ENCODE results near the gene OMD. TPM values are rescaled to one million over a fixed set of nuclear protein-coding genes. Genes with fewer than 3 reads are reported as not detected.

Gene OMD
- total and polyA plus RNA-seq, 2 of the 8 experiments (the other 6 are each of a cell fraction or from before 2014, with no cell fraction given), result not detected

DNA sequence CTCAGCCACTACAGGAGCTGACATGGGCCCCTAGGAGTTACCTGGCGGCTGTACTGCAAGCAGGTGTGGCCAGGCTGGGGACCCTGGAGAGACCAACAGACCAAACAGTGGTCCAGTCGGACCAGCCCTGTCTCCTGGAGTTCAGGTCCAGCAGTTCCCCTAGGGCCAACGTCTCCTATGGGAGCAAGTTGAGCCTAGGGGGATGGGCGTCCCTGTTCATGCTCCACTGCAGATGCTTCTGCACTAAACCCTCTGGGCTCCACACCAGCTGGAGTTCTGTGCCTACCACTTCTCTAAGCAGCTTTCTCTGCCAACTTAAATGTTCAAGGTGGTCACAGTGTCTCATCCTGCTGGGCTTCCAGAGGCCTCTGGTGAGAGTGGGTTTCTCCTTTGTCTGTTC is 20.6 kb upstream of the OMD start (continued):
- TF ChIP-seq, protein P1, sequence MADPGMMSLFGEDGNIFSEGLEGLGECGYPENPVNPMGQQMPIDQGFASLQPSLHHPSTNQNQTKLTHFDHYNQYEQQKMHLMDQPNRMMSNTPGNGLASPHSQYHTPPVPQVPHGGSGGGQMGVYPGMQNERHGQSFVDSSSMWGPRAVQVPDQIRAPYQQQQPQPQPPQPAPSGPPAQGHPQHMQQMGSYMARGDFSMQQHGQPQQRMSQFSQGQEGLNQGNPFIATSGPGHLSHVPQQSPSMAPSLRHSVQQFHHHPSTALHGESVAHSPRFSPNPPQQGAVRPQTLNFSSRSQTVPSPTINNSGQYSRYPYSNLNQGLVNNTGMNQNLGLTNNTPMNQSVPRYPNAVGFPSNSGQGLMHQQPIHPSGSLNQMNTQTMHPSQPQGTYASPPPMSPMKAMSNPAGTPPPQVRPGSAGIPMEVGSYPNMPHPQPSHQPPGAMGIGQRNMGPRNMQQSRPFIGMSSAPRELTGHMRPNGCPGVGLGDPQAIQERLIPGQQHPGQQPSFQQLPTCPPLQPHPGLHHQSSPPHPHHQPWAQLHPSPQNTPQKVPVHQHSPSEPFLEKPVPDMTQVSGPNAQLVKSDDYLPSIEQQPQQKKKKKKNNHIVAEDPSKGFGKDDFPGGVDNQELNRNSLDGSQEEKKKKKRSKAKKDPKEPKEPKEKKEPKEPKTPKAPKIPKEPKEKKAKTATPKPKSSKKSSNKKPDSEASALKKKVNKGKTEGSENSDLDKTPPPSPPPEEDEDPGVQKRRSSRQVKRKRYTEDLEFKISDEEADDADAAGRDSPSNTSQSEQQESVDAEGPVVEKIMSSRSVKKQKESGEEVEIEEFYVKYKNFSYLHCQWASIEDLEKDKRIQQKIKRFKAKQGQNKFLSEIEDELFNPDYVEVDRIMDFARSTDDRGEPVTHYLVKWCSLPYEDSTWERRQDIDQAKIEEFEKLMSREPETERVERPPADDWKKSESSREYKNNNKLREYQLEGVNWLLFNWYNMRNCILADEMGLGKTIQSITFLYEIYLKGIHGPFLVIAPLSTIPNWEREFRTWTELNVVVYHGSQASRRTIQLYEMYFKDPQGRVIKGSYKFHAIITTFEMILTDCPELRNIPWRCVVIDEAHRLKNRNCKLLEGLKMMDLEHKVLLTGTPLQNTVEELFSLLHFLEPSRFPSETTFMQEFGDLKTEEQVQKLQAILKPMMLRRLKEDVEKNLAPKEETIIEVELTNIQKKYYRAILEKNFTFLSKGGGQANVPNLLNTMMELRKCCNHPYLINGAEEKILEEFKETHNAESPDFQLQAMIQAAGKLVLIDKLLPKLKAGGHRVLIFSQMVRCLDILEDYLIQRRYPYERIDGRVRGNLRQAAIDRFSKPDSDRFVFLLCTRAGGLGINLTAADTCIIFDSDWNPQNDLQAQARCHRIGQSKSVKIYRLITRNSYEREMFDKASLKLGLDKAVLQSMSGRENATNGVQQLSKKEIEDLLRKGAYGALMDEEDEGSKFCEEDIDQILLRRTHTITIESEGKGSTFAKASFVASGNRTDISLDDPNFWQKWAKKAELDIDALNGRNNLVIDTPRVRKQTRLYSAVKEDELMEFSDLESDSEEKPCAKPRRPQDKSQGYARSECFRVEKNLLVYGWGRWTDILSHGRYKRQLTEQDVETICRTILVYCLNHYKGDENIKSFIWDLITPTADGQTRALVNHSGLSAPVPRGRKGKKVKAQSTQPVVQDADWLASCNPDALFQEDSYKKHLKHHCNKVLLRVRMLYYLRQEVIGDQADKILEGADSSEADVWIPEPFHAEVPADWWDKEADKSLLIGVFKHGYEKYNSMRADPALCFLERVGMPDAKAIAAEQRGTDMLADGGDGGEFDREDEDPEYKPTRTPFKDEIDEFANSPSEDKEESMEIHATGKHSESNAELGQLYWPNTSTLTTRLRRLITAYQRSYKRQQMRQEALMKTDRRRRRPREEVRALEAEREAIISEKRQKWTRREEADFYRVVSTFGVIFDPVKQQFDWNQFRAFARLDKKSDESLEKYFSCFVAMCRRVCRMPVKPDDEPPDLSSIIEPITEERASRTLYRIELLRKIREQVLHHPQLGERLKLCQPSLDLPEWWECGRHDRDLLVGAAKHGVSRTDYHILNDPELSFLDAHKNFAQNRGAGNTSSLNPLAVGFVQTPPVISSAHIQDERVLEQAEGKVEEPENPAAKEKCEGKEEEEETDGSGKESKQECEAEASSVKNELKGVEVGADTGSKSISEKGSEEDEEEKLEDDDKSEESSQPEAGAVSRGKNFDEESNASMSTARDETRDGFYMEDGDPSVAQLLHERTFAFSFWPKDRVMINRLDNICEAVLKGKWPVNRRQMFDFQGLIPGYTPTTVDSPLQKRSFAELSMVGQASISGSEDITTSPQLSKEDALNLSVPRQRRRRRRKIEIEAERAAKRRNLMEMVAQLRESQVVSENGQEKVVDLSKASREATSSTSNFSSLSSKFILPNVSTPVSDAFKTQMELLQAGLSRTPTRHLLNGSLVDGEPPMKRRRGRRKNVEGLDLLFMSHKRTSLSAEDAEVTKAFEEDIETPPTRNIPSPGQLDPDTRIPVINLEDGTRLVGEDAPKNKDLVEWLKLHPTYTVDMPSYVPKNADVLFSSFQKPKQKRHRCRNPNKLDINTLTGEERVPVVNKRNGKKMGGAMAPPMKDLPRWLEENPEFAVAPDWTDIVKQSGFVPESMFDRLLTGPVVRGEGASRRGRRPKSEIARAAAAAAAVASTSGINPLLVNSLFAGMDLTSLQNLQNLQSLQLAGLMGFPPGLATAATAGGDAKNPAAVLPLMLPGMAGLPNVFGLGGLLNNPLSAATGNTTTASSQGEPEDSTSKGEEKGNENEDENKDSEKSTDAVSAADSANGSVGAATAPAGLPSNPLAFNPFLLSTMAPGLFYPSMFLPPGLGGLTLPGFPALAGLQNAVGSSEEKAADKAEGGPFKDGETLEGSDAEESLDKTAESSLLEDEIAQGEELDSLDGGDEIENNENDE (IDR thresholded peaks at IDR 0.05; ENCODE audit: insufficient replicate concordance, low read length), result no peak
- TF ChIP-seq GABPA (IDR thresholded peaks at IDR 0.05; ENCODE audit: borderline replicate concordance, insufficient read depth, low read length) (no peak), SUZ12 (IDR thresholded peaks at IDR 0.05; ENCODE audit: low read length) (no peak), GTF2F1 (IDR thresholded peaks at IDR 0.05; ENCODE audit: borderline replicate concordance, low read depth, low read length) (no peak), KDM5A (IDR thresholded peaks at IDR 0.05; ENCODE audit: low read length) (no peak), NRF1 (IDR thresholded peaks at IDR 0.05; ENCODE audit: low read depth, low read length) (no peak), RBBP5 (IDR thresholded peaks at IDR 0.05; ENCODE audit: borderline replicate concordance, low read depth, low read length) (no peak), EZH2 (IDR thresholded peaks at IDR 0.05; ENCODE audit: low read depth, low read length, severe bottlenecking) (no peak), CBX8 (IDR thresholded peaks at IDR 0.05; ENCODE audit: borderline replicate concordance, low read depth, low read length) (no peak), TBP (IDR thresholded peaks at IDR 0.05; ENCODE audit: low read depth, low read length) (no peak)
- TF ChIP-seq, protein P2, sequence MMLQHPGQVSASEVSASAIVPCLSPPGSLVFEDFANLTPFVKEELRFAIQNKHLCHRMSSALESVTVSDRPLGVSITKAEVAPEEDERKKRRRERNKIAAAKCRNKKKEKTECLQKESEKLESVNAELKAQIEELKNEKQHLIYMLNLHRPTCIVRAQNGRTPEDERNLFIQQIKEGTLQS (IDR thresholded peaks at IDR 0.05; ENCODE audit: insufficient read depth, low read depth, low read length), result no peak

All from H1 (cell line).